GM12873 (cell line): ENCODE results near the gene MTHFD1L.

Experiments used
- TF ChIP-seq, protein P1 (sequence below): IDR thresholded peaks from 2 replicates; pipeline ENCODE4 v1.5.1; 2012; ENCODE audit warnings: low read depth, mild to moderate bottlenecking, moderate library complexity, low read length, control low read depth; ENCODE audit not compliant: insufficient read depth; ENCODE audit errors: missing control alignments

Gene MTHFD1L

DNA sequence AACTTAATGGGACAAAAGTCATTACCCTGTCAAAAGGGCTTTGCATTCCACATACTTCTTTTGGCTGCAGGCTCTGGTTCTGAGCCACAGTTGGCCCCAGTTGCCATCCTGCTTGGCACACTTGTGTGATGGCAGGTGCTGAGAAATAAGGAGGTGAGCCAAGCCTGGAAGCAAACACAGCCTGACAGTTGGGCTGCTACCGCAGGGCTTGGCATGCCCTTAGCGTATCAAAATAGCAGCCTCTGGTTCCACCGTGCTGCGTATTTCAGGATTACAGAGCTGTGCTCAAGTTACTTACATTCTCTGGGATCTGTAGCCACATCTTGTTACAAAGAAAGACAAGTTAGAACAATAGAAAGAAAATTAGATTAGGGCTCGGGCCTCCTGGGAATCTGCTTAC, 11.1 kb downstream of the MTHFD1L start:
- TF ChIP-seq, protein P1, sequence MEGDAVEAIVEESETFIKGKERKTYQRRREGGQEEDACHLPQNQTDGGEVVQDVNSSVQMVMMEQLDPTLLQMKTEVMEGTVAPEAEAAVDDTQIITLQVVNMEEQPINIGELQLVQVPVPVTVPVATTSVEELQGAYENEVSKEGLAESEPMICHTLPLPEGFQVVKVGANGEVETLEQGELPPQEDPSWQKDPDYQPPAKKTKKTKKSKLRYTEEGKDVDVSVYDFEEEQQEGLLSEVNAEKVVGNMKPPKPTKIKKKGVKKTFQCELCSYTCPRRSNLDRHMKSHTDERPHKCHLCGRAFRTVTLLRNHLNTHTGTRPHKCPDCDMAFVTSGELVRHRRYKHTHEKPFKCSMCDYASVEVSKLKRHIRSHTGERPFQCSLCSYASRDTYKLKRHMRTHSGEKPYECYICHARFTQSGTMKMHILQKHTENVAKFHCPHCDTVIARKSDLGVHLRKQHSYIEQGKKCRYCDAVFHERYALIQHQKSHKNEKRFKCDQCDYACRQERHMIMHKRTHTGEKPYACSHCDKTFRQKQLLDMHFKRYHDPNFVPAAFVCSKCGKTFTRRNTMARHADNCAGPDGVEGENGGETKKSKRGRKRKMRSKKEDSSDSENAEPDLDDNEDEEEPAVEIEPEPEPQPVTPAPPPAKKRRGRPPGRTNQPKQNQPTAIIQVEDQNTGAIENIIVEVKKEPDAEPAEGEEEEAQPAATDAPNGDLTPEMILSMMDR, result no peak

DNA sequence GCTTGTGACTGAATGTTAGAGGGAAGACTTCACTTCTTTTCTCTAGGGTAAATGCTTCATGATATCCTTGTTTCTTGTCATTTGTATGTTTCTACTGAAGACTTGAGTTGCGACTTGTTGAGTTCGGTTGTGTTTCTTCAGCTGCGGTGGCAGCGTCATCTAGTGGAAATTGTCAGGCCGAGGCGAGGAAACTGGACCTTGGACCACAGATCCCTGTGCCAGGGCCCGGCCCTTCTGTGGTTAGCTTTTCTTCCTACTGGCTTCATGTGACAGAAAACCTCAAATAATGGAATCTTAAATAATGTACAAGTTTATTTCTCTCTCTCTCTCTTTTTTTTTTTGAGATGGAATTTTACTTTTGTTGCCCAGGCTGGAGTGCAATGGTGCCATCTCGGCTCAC, 12.4 kb downstream of the MTHFD1L start:
- TF ChIP-seq, protein P1, result no peak

DNA sequence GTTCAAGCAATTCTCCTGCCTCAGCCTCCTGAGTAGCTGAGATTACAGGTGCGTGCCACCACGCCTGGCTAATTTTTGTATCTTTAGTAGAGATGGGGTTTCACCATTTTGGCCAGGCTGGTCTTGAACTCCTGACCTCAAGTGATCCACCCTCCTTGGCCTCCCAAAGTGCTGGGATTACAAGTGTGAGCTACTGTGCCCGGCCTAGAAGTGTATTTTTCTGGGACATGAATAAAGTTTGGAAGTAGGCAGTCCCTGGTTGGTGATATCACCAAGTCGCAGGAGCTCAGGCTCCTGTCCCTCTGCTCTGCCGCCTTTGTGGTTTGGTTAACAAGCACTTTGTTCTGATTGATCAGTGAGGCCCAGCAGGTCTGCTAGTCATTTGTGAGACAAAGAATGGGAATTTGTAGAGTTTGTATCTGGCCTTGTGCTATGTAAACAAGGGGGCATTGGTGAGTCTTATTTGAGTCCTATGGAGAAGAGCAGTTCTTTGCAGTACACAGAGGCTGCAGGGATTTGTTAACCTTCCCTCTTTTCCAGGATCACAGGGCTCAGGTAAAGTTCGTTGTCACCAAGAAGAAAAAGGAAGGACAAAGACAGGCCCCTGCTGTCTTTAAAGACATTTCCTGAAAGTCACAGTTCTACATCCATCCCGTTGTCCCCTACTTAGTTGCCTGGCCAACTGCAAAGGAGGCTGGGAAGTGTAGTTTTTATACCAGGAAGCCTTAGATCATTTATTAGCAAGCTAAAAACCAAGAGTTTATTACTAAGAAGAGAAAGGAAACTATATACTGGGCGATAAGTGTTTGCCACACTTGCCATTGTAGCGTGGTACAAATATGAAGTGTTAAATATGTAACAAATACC, 13.1 kb downstream of the MTHFD1L start:
- TF ChIP-seq, protein P1, result no peak

DNA sequence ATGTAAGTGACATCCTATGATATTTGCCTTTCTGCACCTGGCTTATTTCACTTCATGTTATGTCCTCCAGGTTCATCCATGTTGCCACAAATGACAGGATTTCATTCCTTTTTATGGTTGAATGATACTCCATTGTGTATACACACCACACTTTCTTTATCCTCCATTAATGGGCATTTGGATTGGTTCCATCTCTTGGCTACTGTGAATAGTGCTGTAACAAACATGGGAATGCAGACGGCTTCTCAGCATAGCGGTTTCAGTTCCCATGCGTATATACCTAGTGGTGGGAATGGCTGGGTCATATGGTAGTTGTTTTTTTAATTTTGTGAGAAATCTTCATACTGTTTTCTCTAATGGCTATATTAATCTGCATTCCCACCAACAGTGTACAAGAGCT, 14.8 kb downstream of the MTHFD1L start:
- TF ChIP-seq, protein P1, result no peak

DNA sequence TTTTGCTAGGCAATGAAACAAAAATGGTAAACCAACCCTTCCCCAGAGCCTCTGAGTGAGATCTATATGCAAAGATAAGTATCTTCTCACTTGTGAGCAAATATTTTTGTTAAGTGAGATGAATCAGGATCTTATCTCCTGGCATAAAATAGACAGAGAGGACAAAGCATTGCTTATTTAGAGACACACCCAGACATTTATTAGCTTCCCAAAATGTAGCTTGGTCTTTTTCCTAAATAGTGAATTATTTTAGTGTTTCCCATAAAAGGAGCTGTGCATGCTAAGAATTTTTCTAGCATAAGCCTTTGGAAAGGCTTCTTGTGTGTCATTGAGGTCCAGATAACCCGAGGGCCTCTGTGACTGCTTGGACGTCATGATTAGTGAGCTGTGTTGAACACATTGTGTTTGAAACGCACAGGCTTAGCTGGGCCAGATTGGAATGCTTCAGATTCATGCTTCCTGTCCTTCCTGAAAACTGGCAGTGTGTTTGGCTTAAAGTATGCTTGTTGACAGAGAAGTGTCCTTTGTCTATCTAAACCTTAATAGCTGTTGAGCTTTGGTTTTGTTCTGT, 16.5 kb downstream of the MTHFD1L start:
- TF ChIP-seq, protein P1, result no peak

DNA sequence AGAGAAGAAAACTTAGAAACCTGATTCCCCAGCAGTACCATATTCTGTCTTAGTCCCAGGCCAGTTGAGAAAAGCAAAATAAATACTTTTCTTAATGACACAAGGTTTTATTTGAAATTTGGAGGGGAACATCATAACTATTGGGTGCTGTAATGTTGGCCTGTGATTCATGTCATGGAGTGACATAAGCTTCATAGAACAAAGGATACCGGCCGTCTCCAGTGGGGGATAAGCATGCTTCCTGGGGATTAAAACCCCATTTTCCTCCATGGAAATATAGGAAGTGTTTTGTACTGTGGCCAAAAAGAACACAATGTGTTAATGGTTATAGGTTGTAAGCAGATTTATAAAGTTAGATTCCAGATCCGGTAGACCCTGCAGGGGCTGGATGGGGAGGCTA, 18.0 kb downstream of the MTHFD1L start:
- TF ChIP-seq, protein P1, result no peak

DNA sequence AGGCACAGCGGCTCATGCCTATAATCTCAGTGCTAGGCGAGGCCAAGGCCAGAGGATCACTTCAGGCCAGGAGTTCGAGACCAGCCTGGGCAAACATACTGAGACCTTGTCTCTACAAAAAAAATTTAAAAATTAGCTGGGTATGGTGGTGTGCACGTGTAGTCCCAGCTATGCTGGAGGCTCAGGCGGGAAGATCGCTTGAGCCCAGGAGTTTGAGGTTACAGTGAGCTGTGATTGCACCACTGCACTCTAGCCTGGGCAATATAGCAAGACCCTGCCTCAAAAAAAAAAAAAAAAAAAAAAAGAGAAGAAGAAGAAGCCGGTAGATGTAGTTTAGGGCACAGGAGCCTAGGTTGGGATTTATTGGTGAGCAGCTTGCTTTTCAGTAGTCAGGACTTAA, 20.7 kb downstream of the MTHFD1L start:
- TF ChIP-seq, protein P1, result no peak
